B cell (primary cell): ENCODE results near the gene GAK. TPM values are rescaled to one million over a fixed set of nuclear protein-coding genes. Genes with fewer than 3 reads are reported as not detected.

ENCODE experiments used
- ATAC-seq: fragments of 200-7000 bp; cut with Tn5 transposase; one replicate; pipeline ENCODE4 v1.10.0; 2021; ENCODE audit warnings: low read depth, mild to moderate bottlenecking, moderate number of reproducible peaks, moderate library complexity
- CTCF ChIA-PET: fragments of 350-600 bp; sonication (Branson Sonifier 250); formaldehyde crosslinking; loops from one replicate; lab custom pipeline; 2021; ENCODE audit warnings: antibody characterized with exemption, inconsistent platforms; lab: Charles Lee
- POLR2A ChIA-PET: fragments of 350-600 bp; sonication (Branson Sonifier 250); formaldehyde crosslinking; loops from one replicate; lab custom pipeline; 2021; ENCODE audit warnings: antibody characterized with exemption; lab: Charles Lee
- DNase-seq: peaks from one replicate; pipeline ENCODE4 v3.0.0; 2013
- H2AFZ ChIP-seq: 2 replicates; pipeline ENCODE4 v1.6.1; 2012; ENCODE audit warnings: mild to moderate bottlenecking, low read depth, low read length; ENCODE audit not compliant: insufficient read depth, poor library complexity, severe bottlenecking
- H3K27ac ChIP-seq, 2 donors: 1 replicate in 1 of 2; 2 replicates in 1 of 2; pipeline ENCODE4 v1.5.1; 2012 to 2013; ENCODE audit warnings: low read length in 2 of 2, mild to moderate bottlenecking in 2 of 2, moderate library complexity in 1 of 2
- H3K27me3 ChIP-seq, 4 experiments: fragments of 200-600 bp in 1 of 4; sonication (generic) in 1 of 4; replicated peaks in 1 of 4; 1 replicate in 2 of 4; 2 replicates in 2 of 4; pipeline versions ENCODE4 v1.6.1 to v1.7.0; 2013 to 2016; ENCODE audit warnings: low read length in 3 of 4, mild to moderate bottlenecking in 2 of 4, mixed read lengths in 1 of 4, moderate library complexity in 1 of 4; ENCODE audit not compliant: insufficient read depth in 4 of 4, control insufficient read depth in 3 of 4; ENCODE audit errors: control extremely low read depth in 1 of 4
- H3K36me3 ChIP-seq, 2 experiments: replicated peaks in 1 of 2; 1 replicate in 1 of 2; 2 replicates in 1 of 2; pipeline versions ENCODE4 v1.6.1 to v1.7.1; 2013; ENCODE audit warnings: low read length in 1 of 2; ENCODE audit not compliant: insufficient read depth in 2 of 2, control insufficient read depth in 1 of 2; ENCODE audit errors: control extremely low read depth in 1 of 2, extremely low read depth in 1 of 2
- H3K4me1 ChIP-seq, 2 donors: fragments of 200-600 bp in 1 of 2; sonication (generic) in 1 of 2; 1 replicate in 1 of 2; 2 replicates in 1 of 2; pipeline versions ENCODE4 v1.5.1 to v1.6.1; 2013 to 2017; ENCODE audit warnings: low read length in 2 of 2; ENCODE audit not compliant: control insufficient read depth in 2 of 2, insufficient read depth in 2 of 2
- H3K4me2 ChIP-seq: replicated peaks from 2 replicates; pipeline ENCODE3; 2012; ENCODE audit warnings: mild to moderate bottlenecking, low read depth, low read length; ENCODE audit not compliant: poor library complexity, severe bottlenecking
- H3K4me3 ChIP-seq, 5 experiments: fragments of 200-600 bp in 1 of 5; sonication (generic) in 1 of 5; 1 replicate in 3 of 5; 2 replicates in 2 of 5; pipeline versions ENCODE4 v1.5.1 to v1.7.0; 2011 to 2016; ENCODE audit warnings: low read length in 4 of 5, mild to moderate bottlenecking in 4 of 5, low read depth in 2 of 5, control low read depth in 1 of 5, moderate library complexity in 1 of 5; ENCODE audit not compliant: insufficient read depth in 1 of 5; ENCODE audit errors: control extremely low read depth in 1 of 5, extremely low read depth in 1 of 5
- H3K79me2 ChIP-seq: fragments of 200-600 bp; sonication (generic); one replicate; pipeline ENCODE4 v1.6.0; 2016; ENCODE audit warnings: low read length; ENCODE audit not compliant: control insufficient read depth, insufficient read depth
- H3K9ac ChIP-seq: fragments of 200-600 bp; sonication (generic); 2 replicates; pipeline ENCODE4 v1.6.1; 2017; ENCODE audit warnings: mild to moderate bottlenecking, low read length, moderate library complexity
- H3K9me3 ChIP-seq, 3 donors: one replicate each; pipeline versions ENCODE4 v1.6.1 to v1.7.1; 2013; ENCODE audit warnings: low read length in 2 of 3; ENCODE audit not compliant: control insufficient read depth in 2 of 3, insufficient read depth in 1 of 3; ENCODE audit errors: control extremely low read depth in 1 of 3
- H4K20me1 ChIP-seq: 2 replicates; pipeline ENCODE4 v1.6.0; 2012; ENCODE audit warnings: mild to moderate bottlenecking, low read length; ENCODE audit not compliant: insufficient read depth, control insufficient read depth, poor library complexity, severe bottlenecking
- H3K27ac Mint-ChIP-seq: one replicate; pipeline ENCODE4 v1.8.0; 2021; ENCODE audit warnings: mixed read lengths
- H3K27me3 Mint-ChIP-seq: one replicate; pipeline ENCODE4 v1.8.0; 2021; ENCODE audit warnings: mixed read lengths
- H3K4me1 Mint-ChIP-seq: one replicate; pipeline ENCODE4 v1.8.0; 2021; ENCODE audit warnings: mixed read lengths
- H3K4me3 Mint-ChIP-seq: one replicate; pipeline ENCODE4 v1.8.0; 2021; ENCODE audit warnings: mixed read lengths
- H3K9me3 Mint-ChIP-seq: one replicate; pipeline ENCODE4 v1.8.0; 2022; ENCODE audit warnings: mixed read lengths; ENCODE audit not compliant: insufficient read depth
- EZH2 ChIP-seq: IDR thresholded peaks from 2 replicates; pipeline ENCODE4 v1.6.1; 2012; ENCODE audit warnings: borderline replicate concordance, low read depth, mild to moderate bottlenecking, moderate library complexity, low read length; ENCODE audit not compliant: insufficient read depth, poor library complexity, severe bottlenecking
- WGBS: methylation state at CpG from one replicate; pipeline ENCODE4 v1.1.5; 2013; ENCODE audit warnings: missing lambda C conversion rate; ENCODE audit not compliant: insufficient coverage; 5-methylcytosine and 5-hydroxymethylcytosine counted together
- intact Hi-C: fragments of 100-400 bp; cut with micrococcal nuclease; formaldehyde crosslinking; loops from one replicate; pipeline ENCODE4 v1.10.0; 2022
- polyA plus RNA-seq: library from polyadenylated mRNA; depleted of rRNA; stranded (reverse); fragments of >200 nt; gene quantifications from 2 replicates; pipeline ENCODE4 v1.2.3, GENCODE V29; 2012
- total RNA-seq, 2 donors: library from RNA; stranded (reverse); fragments of 120-200 nt in 1 of 2; gene quantifications; 1 replicate in 1 of 2; 2 replicates in 1 of 2; pipeline versions ENCODE4 v1.2.3 to v1.2.4, GENCODE V29; 2013 to 2022
- TF ChIP-seq, protein P1 (sequence below): fragments of 200-600 bp; IDR thresholded peaks from one replicate; pipeline ENCODE4 v1.8.0; 2022; ENCODE audit warnings: antibody characterized with exemption, mild to moderate bottlenecking

Gene GAK
- total and polyA plus RNA-seq, 2 donors (not counting 1 experiment from before 2014, with no cell fraction given), result 113 to 283 TPM

DNA sequence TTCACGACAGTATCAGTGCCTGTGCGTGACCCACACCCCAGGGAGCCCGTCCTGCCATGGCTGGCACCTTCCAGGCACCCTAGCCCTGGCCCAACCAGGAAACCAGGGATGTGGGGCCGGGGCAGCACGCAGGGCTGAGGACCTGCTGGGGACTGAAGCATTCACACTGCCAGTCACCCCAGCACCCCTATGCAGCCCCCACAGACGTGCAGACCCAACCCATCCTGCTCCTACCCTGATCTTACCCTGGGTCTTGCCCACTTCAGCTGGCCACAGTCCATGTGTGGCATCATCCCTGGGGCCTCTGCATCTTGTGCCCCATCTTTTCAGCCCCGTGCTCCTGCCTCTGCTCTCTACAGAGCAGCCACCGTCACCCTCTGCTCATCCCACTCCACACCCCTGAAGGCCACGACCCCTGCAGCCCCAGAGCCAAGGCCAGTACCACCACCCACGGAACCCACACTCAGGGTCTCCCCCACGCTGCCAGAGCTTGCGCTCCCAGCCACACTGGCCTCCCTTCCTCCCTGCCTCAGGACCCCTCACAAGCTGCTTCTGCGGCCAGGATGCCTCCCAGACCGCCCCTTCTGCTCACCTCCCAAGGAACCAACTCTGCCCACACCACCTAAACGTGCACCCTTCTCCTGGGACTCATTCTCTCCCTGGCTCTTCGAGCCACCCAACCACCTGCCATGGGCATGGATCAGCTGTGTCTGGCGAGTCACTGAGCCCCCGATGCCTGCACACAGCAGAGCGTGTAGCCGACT is 25.6 kb downstream of the GAK start:
- DNase-seq (no peak), ATAC-seq (no peak)
- no peak overlapping the region for H3K27ac ChIP-seq
- no peaks in the 10 kb centered on the region for H3K9me3 Mint-ChIP-seq
- ChIA-PET POLR2A (no interaction called here), CTCF (no interaction called here)
- H3K27me3 Mint-ChIP-seq, result no peaks in the 10 kb centered on the region
- no peak overlapping the region for H3K9ac ChIP-seq
- intact Hi-C loops, result no loop called here
- 97% methylated on average over 20 of the region's 20 CpGs for WGBS
- H3K4me1 ChIP-seq, result no peaks in the 10 kb centered on the region
- TF ChIP-seq EZH2, result no peak
- TF ChIP-seq, protein P1, sequence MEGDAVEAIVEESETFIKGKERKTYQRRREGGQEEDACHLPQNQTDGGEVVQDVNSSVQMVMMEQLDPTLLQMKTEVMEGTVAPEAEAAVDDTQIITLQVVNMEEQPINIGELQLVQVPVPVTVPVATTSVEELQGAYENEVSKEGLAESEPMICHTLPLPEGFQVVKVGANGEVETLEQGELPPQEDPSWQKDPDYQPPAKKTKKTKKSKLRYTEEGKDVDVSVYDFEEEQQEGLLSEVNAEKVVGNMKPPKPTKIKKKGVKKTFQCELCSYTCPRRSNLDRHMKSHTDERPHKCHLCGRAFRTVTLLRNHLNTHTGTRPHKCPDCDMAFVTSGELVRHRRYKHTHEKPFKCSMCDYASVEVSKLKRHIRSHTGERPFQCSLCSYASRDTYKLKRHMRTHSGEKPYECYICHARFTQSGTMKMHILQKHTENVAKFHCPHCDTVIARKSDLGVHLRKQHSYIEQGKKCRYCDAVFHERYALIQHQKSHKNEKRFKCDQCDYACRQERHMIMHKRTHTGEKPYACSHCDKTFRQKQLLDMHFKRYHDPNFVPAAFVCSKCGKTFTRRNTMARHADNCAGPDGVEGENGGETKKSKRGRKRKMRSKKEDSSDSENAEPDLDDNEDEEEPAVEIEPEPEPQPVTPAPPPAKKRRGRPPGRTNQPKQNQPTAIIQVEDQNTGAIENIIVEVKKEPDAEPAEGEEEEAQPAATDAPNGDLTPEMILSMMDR, result no peak
- no peak overlapping the region for H3K4me2 ChIP-seq
- H2AFZ ChIP-seq, result no peak overlapping the region
- H3K4me3 ChIP-seq, result no peak overlapping the region
- peaks cover 77% of the 10 kb centered on the region for H3K79me2 ChIP-seq
- H3K36me3 ChIP-seq, result peaks cover 0 to 39% of the 10 kb centered on the region in 2 experiments
- H3K27ac Mint-ChIP-seq, result peak overlapping the region; percentile 46
- H4K20me1 ChIP-seq, result peaks cover 93% of the 10 kb centered on the region
- H3K4me1 Mint-ChIP-seq, result no peaks in the 10 kb centered on the region
- H3K9me3 ChIP-seq, result peaks cover 0 to 11% (median 0%) of the 10 kb centered on the region in 3 donors
- H3K4me3 Mint-ChIP-seq, result no peak overlapping the region
- H3K27me3 ChIP-seq, result no peaks in the 10 kb centered on the region
